PC-3 (cell line): ENCODE data around the gene ZBED4.

Source experiments
- EZH2 ChIP-seq: fragments of 300-600 bp; sonication (generic); IDR thresholded peaks from one replicate; pipeline ENCODE4 v1.6.1; 2017; ENCODE audit warnings: antibody characterized with exemption, mild to moderate bottlenecking, low read length; ENCODE audit not compliant: unreplicated experiment
- EZH2phosphoT487 ChIP-seq: fragments of 300-600 bp; sonication (generic); IDR thresholded peaks from 2 replicates; pipeline ENCODE4 v1.6.1; 2018; ENCODE audit warnings: mild to moderate bottlenecking, antibody characterized with exemption, low read length, borderline replicate concordance
- TF ChIP-seq, protein P1 (sequence below): fragments of 300-600 bp; sonication (generic); conservative IDR thresholded peaks from 2 replicates; pipeline ENCODE4 v1.5.1; 2017; ENCODE audit warnings: antibody characterized with exemption, low read depth, mild to moderate bottlenecking, low read length

DNA sequence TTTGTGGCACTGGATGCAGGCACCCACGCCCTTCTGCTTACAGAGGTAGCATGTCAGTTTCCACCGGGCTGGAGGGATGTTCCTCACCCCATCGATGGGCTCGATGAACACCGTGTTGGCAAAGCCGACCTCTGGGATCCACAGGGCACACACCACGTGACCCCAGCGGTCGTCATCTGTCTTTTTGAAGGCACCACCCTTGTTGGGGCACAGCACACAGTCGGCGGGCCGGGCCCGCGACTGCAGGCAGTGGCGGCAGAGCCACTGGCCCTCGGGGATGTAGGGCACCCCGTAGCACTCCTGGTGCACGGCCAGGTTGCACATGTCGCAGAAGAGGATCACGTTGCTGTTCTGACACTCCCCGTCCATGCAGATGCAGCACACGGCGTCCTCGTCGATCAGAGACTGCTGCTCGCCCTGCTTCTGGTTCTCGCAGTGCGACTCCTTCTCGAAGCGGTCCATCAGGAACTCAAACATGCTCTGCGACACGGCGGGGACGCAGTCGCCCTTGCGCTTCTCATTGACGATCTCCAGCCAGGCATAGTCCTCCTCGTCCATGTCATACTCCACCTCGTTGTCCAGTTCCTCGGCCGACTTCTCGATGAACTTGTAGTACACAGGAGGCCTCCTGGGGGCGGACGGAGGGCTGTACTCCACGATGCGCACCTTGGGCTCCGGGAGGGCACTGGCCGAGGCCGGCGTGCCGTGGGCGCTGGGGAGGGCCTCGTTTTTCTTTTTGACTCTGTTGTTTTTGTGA, 30.2 kb upstream of the ZBED4 start:
- TF ChIP-seq, protein P1, sequence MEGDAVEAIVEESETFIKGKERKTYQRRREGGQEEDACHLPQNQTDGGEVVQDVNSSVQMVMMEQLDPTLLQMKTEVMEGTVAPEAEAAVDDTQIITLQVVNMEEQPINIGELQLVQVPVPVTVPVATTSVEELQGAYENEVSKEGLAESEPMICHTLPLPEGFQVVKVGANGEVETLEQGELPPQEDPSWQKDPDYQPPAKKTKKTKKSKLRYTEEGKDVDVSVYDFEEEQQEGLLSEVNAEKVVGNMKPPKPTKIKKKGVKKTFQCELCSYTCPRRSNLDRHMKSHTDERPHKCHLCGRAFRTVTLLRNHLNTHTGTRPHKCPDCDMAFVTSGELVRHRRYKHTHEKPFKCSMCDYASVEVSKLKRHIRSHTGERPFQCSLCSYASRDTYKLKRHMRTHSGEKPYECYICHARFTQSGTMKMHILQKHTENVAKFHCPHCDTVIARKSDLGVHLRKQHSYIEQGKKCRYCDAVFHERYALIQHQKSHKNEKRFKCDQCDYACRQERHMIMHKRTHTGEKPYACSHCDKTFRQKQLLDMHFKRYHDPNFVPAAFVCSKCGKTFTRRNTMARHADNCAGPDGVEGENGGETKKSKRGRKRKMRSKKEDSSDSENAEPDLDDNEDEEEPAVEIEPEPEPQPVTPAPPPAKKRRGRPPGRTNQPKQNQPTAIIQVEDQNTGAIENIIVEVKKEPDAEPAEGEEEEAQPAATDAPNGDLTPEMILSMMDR = no peak
- TF ChIP-seq EZH2phosphoT487 (no peak), EZH2 (no peak)
